Duodenal mucosa (tissue), 2 donors: ENCODE measurements around the gene CD72.

Experiments used
- H3K27ac ChIP-seq: one replicate; pipeline ENCODE4 v1.7.0; 2013; ENCODE audit warnings: low read depth, low read length
- H3K27me3 ChIP-seq, 2 donors: one replicate each; pipeline ENCODE4 v1.7.0; 2013; ENCODE audit warnings: low read length in 2 of 2, control low read depth in 1 of 2; ENCODE audit not compliant: insufficient read depth in 2 of 2, control insufficient read depth in 1 of 2
- H3K36me3 ChIP-seq, 2 donors: one replicate each; pipeline ENCODE4 v1.7.0; 2013; ENCODE audit warnings: low read length in 2 of 2, control low read depth in 1 of 2; ENCODE audit not compliant: insufficient read depth in 2 of 2, control insufficient read depth in 1 of 2
- H3K4me1 ChIP-seq, 2 donors: one replicate each; pipeline ENCODE4 v1.7.0; 2013; ENCODE audit warnings: low read length in 2 of 2, control low read depth in 1 of 2; ENCODE audit not compliant: insufficient read depth in 2 of 2, control insufficient read depth in 1 of 2
- H3K4me3 ChIP-seq, 2 donors: one replicate each; pipeline ENCODE4 v1.7.0; 2013; ENCODE audit warnings: low read length in 2 of 2, low read depth in 1 of 2
- H3K9ac ChIP-seq, 2 donors: one replicate each; pipeline ENCODE4 v1.7.0; 2013; ENCODE audit warnings: low read length in 2 of 2, low read depth in 1 of 2
- H3K9me3 ChIP-seq, 2 donors: one replicate each; pipeline ENCODE4 v1.7.0; 2013; ENCODE audit warnings: low read length in 2 of 2, control low read depth in 1 of 2; ENCODE audit not compliant: control insufficient read depth in 1 of 2

Gene CD72

GRCh38 chr9:35560625-35561337, 57.4 kb downstream of the CD72 start:
- Histone ChIP-seq H3K4me1 (peaks cover 5 to 9% of the 10 kb centered on the region in 2 donors), H3K36me3 (peaks cover 3 to 22% of the 10 kb centered on the region in 2 donors), H3K27me3 (no peaks in the 10 kb centered on the region), H3K9ac (no peak overlapping the region), H3K4me3 (no peak overlapping the region), H3K27ac (no peak overlapping the region), H3K9me3 (no peaks in the 10 kb centered on the region)
